Measurements from ENCODE around the gene CDK5RAP3.

Gene CDK5RAP3

DNA sequence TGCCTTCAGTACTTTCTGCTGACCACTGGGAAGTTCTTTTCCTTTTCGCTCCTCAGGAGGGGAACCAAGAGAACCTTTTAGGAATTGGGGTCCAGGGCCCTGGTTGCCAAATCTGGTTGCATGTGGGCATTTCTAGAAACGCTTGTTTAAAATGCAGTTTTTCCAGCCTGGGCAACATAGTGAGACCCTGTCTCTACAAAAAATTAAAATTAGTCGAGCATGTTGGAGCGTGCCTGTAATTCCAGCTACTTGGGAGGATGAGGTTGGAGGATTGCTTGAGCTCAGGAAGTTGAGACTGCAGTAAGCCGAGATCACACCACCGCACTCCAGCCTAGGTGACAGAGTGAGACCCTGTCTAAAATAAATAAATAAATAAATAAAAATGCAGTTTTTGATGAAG lies 28.3 kb upstream of the CDK5RAP3 start:
- TF ChIP-seq POLR2A (IDR thresholded peaks at IDR 0.05; ENCODE audit: low read length) = no peak
- TF ChIP-seq GATA1 (IDR thresholded peaks at IDR 0.05; ENCODE audit: low read depth, low read length) = no peak
- DNase-seq = no peak

DNA sequence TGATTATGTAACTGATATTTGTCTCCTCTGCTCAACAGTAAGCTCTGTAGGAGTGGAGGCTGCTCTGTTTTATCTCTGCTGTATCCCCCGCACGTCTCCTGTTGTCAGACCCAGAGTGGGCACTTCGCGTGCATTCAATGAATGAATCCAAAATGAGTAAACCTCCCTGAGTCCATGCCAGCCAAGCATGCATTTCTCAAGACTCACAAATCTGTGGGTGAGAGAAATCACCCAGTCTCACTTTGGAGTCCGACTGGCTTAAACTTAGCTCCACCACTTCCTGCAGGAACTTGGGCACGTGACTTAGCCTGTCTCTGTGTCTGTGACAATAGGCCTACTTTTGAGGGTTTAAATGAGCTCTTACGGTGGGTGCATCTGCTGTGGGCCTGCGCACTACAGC lies 25.8 kb upstream of the CDK5RAP3 start:
- TF ChIP-seq GATA1 (IDR thresholded peaks at IDR 0.05; ENCODE audit: low read depth, low read length) = no peak
- TF ChIP-seq POLR2A (IDR thresholded peaks at IDR 0.05; ENCODE audit: low read length) = no peak
- DNase-seq = no peak

DNA sequence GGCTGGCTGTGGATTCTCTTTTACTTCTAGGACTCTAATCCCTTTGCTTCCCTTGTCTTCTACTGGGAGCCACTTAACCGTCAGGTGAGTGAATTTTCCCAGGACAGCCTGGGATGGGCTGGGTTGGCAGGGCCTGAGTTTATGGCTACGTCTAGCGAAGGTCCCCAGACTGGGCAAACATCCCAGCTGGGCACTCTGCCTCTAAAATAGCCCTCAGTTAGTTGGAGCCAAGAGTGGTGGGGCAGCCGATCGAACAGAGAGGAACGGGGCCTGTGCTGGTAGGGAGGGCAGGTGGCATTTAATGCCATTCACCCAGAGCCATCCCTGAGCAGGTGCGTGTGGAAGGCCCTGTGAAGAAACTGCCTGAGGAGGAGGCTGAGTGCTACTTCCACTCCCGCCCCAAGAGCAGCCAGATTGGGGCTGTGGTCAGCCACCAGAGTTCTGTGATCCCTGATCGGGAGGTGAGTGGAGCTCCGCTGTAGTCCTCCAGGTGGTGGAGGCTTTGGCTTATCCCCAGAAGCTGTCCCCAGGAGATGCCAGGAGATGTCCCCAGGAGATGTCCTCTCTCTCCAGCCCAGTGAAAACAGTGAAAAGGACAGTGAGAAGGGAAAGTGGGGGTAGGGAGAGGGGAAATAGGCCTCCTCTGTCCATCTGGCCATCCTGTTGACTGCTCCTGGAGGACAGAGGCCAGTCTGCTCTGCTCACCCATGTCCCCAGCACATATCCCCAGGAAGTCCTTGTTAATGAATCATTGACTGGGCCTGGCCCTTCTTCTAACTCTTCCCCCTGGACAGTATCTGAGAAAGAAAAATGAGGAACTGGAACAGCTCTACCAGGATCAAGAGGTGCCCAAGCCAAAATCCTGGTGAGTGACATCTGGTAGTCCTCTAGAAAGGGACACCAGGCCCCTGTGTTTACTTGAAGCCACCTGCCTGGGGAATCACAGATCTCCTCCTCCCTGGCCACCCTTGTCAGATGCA lies 25.1 kb upstream of the CDK5RAP3 start:
- no peak for TF ChIP-seq POLR2A (IDR thresholded peaks at IDR 0.05; ENCODE audit: low read length)
- no peak for TF ChIP-seq GATA1 (IDR thresholded peaks at IDR 0.05; ENCODE audit: low read depth, low read length)
- no peak for DNase-seq

DNA sequence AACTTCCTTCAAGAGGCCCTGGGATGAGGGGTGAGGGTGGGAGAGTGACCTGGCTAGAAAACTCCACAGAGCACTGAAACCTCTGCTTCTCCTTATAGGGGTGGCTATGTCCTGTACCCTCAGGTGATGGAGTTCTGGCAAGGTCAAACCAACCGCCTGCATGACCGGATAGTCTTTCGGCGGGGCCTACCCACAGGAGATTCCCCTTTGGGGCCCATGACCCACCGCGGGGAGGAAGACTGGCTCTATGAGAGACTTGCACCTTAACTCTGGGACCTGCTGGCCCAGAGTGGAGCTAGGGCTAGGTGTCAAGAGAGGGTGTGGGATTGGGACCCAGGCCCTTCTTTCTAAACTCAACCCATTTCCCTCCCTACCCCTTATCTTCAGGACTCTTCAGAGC lies 24.4 kb upstream of the CDK5RAP3 start:
- no peak for DNase-seq
- TF ChIP-seq POLR2A (IDR thresholded peaks at IDR 0.05; ENCODE audit: low read length) (no peak), GATA1 (IDR thresholded peaks at IDR 0.05; ENCODE audit: low read depth, low read length) (no peak)

DNA sequence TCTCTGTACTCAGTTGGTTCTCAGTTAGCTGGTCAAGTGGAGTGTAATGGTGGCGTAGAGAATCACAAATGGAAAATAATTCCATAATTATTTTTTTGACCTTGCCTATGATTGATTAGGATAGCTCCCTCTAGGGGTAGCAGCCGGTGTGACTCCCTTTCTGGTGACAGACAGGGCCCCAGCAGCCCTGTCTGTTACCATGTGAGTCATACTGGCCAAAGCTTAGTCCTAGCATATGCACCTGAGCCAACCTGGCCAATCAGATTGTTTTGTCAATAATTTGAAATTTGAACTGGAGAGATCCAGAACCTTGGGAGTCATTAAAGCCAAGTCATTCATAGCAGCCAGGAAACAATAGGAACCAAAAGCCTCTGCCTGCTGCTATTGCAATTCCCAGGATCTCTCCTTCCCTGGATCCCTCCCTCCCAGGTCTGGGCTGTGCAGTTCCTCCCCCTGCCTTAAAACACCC lies 23.9 kb upstream of the CDK5RAP3 start:
- peak; percentile 83 to 89 for DNase-seq
- TF ChIP-seq POLR2A (IDR thresholded peaks at IDR 0.05; ENCODE audit: low read length) (no peak), GATA1 (IDR thresholded peaks at IDR 0.05; ENCODE audit: low read depth, low read length) (no peak)

DNA sequence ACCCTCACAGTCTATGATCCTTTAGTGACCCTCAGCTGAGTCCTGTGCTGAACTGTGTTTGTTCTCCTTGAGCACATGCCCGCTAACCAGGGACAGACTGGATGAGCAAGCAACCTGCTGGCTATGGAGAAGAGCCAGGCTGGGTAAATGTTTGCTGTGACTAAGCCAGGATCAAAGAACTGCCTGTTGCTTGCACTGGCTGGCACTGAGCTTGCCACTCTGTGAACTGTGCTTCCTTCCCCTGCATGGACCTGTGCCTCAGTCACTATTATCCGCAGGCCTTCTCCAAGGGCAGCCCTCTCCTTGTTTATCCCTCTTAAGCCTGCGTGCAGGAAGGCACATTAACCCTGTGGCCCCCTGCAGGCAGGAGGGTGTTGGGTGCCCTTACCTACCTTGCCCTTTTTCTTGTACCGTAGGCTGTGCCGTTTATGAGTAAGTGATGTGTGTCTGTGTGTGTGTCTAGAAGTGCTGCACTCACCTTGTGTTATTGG lies 22.2 kb upstream of the CDK5RAP3 start:
- TF ChIP-seq POLR2A (IDR thresholded peaks at IDR 0.05; ENCODE audit: low read length) (no peak), GATA1 (IDR thresholded peaks at IDR 0.05; ENCODE audit: low read depth, low read length) (no peak)

DNA sequence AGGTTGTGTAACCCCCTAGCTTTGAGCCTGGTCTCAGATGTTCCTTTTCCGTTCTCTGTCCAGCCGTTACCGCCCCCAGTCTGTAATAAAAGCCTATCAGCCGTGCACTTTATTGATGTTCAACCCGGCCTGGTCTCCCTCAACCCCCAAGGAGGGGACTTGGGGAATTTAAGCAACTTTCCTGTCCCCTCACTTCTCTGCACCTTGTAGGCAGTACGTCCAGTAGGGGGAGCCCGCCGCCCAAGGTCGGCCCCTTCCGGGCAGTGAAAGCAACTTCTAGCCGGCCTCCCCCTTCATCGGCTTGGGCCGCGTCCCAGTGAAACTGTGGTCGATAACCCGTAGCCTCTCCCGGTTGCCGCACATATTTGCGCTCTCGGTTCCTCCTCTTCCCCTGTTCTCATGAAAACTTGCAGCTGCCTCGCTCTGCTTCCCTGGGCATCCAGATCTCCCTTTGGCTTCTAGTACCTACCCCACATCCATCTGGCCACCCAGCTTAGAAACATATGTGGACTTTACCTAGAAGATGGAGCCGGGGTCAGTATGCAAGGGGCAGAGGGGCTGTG lies 21.6 kb upstream of the CDK5RAP3 start:
- TF ChIP-seq GATA1 (IDR thresholded peaks at IDR 0.05; ENCODE audit: low read depth, low read length) (no peak), POLR2A (IDR thresholded peaks at IDR 0.05; ENCODE audit: low read length) (no peak)
- DNase-seq = peak; percentile 84 to 91

More for the DNA sequence above, 22.2 kb upstream of the CDK5RAP3 start:
- DNase-seq = no peak

DNA sequence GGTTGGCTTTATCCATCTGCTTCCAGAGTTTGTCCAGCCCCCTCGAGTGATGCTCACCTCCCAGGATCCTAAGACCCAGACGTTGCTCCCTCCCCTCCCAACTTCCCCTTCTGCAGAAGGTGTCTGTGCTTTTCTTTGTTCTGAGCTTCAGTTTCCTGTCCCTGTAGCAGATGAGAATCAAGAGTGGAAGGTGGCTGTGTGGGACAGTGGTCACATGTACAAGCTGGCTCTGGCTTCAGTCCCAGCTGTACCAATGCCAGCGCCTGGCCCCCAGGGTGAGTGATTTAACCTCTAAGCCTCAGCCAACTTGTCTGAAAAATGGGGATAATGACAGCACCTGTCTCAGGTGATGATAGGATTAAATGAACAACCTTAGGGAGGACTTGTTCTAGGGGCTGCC lies 21.0 kb upstream of the CDK5RAP3 start:
- DNase-seq = no peak
- TF ChIP-seq GATA1 (IDR thresholded peaks at IDR 0.05; ENCODE audit: low read depth, low read length) (no peak), POLR2A (IDR thresholded peaks at IDR 0.05; ENCODE audit: low read length) (no peak)

DNA sequence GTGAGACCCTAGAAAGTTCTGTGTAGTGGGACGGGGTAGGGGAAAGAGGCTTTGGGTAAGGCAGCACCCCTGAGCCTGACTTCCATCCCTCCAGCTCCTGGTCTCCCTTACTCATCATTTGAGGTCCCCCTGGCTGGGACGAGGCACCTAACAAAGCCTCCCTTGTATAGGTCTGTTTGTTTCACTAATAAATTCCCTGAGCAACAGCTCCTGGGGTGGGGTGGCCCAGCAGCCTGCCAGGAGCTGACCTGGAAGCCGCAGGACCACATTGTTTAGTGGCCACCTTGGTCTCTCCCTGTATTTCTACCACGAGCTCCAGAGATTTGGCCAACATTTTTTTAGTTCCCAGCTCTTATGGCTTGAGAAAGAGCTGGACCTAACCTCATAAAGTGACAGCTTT lies 20.5 kb upstream of the CDK5RAP3 start:
- no peak for DNase-seq
- no peak for TF ChIP-seq GATA1 (IDR thresholded peaks at IDR 0.05; ENCODE audit: low read depth, low read length)
- no peak for TF ChIP-seq POLR2A (IDR thresholded peaks at IDR 0.05; ENCODE audit: low read length)

DNA sequence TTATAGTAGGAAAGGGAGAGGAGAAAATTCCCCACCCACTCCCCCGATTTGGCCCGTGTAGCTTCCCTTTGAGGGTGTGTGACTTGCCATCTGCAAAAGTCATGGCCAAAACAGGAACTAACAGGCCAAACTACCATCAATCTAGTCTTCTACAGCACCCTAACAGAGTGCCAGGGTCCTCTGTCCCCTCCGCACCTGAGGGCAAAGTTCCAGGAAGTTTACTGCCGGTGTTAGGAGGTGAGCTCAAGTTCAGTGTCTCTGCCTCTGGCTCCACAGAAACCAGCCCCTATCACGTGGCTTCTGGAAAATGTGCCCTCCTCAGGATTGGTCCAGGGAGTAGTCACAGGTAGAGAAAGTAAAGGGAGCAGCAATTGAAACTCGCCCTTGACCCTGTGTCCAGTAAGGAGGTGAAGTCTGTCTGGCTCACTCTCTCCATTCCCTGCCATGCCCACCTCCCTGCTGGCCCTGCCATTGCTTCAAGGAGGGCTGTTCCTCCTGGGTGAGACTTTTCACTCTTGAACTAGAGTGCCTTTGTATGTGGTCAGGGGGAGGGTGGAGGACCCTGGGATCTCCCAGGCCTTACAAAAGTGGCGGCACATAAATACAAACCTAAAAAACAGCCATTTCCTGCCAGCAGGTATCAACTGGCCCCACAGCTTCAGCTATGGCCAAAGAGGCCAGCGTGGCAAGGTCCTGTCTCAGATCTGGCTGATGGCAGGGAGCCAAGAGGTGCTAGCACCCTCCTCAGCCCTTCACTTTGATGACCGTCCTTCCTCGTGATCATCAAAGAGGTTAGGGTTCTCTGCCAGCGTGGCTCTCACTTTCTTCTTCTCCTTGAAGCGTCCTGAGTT lies 18.5 kb upstream of the CDK5RAP3 start:
- no peak for TF ChIP-seq GATA1 (IDR thresholded peaks at IDR 0.05; ENCODE audit: low read depth, low read length)
- no peak for TF ChIP-seq POLR2A (IDR thresholded peaks at IDR 0.05; ENCODE audit: low read length)
- no peak for DNase-seq

DNA sequence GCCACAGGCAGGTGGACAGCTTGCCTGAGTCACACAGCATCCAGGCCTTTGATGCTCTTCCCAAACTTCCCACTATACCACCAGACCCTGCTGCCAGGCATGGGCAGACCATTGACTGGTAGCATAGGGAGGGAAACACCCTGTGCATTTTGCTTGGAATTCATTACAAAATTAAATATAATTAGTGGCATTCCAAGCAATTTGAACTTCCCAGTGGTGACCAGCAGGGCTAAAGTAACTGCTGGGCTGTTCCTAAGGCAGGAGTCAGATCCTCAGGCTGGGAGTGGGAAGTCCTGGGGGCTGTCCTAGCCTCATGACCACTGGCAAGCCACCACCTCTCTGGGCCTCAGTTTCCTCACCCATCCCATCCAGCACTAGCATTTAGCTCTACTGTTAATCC lies 17.0 kb upstream of the CDK5RAP3 start:
- TF ChIP-seq POLR2A (IDR thresholded peaks at IDR 0.05; ENCODE audit: low read length) (no peak), GATA1 (IDR thresholded peaks at IDR 0.05; ENCODE audit: low read depth, low read length) (no peak)
- DNase-seq = no peak

DNA sequence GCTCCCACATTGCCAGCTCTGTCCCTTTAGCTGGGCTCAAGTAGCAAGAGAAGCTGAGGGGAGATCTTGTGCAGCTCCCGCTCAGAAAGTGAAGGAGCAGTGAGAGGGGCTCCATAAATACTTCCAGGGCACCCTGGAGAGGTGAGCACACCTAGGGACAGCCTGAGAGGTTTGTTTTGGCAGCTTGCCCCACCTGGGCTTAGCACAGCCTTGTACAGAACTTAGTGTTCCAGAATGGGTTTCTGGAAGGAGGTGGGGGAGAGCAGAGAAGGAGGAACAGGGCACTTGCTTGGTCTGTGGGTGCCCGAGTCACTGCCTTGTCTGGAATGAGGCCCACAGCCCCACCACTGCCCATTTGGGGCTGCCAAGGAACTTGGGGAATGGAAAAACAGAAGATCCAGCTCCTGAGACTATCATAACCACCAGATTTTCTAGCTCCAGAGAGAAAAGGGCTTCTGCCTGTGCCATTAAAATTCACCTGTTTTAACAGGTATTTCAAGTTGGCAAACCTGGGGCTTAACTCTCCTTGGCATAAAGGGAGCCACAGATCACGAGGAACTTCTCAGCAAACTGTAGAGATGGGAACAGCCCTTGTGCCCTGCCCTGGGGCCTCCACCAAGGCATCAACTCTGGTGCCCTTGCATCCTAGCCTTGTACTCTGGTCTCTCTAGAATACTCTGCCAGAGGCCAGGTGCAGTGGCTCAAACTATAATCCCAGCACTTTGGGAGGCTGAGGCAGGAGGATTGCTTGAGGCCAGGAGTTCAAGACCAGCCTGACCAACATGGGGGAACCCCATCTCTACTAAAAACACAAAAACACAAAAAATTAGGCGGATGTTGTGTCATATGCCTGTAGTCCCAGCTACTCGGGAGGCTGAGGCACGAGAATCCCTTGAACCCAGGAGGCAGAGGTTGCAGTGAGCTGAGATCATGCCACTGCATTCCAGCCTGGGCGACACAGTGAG lies 15.1 kb upstream of the CDK5RAP3 start:
- DNase-seq = no peak
- TF ChIP-seq GATA1 (IDR thresholded peaks at IDR 0.05; ENCODE audit: low read depth, low read length) = no peak
- TF ChIP-seq POLR2A (IDR thresholded peaks at IDR 0.05; ENCODE audit: low read length) = no peak

All from erythroblast (primary cell).